ENCODE measurements around the gene MAML2.

MAML2 gene

GRCh38 chr11:96112192-96113128 lies 230.5 kb downstream of the MAML2 start:
- DNase-seq = no peak

GRCh38 chr11:96111308-96111707 lies 231.7 kb downstream of the MAML2 start:
- DNase-seq = no peak

GRCh38 chr11:96110302-96110701 lies 232.7 kb downstream of the MAML2 start:
- no peak for DNase-seq

GRCh38 chr11:96109331-96110030 lies 233.5 kb downstream of the MAML2 start:
- DNase-seq = no peak

- DNase-seq = no peak
These were observed 235.7 kb downstream of the MAML2 start for GRCh38 chr11:96107143-96107824.

- no peak for DNase-seq
These were observed 236.3 kb downstream of the MAML2 start for GRCh38 chr11:96106645-96107044.

GRCh38 chr11:96105944-96106343 lies 237.1 kb downstream of the MAML2 start:
- DNase-seq = no peak

GRCh38 chr11:96105197-96105895 lies 237.6 kb downstream of the MAML2 start:
- DNase-seq = no peak

GRCh38 chr11:96104496-96104895 lies 238.5 kb downstream of the MAML2 start:
- DNase-seq = no peak

GRCh38 chr11:96103721-96104120 lies 239.3 kb downstream of the MAML2 start:
- DNase-seq = no peak

GRCh38 chr11:96103102-96103501 lies 239.9 kb downstream of the MAML2 start:
- DNase-seq = no peak

- DNase-seq = no peak
These were observed 240.3 kb downstream of the MAML2 start for GRCh38 chr11:96102664-96103078.

- no peak for DNase-seq
These were observed 241.8 kb downstream of the MAML2 start for GRCh38 chr11:96101146-96101545.

GRCh38 chr11:96098511-96099241 lies 244.3 kb downstream of the MAML2 start:
- no peak for DNase-seq

GRCh38 chr11:96097844-96098421 lies 245.1 kb downstream of the MAML2 start:
- DNase-seq = no peak

GRCh38 chr11:96096360-96096759 lies 246.6 kb downstream of the MAML2 start:
- DNase-seq = no peak

- no peak for DNase-seq
These were observed 247.1 kb downstream of the MAML2 start for GRCh38 chr11:96095884-96096303.

- DNase-seq = no peak
These were observed 248.8 kb downstream of the MAML2 start for GRCh38 chr11:96094156-96094555.

GRCh38 chr11:96092511-96092910 lies 250.5 kb downstream of the MAML2 start:
- no peak for DNase-seq

- DNase-seq = no peak
These were observed 251.5 kb downstream of the MAML2 start for GRCh38 chr11:96091476-96091875.

GRCh38 chr11:96090711-96091110 lies 252.3 kb downstream of the MAML2 start:
- DNase-seq = no peak

GRCh38 chr11:96088914-96089313 lies 254.1 kb downstream of the MAML2 start:
- no peak for DNase-seq
